ENCODE results near the gene DNASE2B. TPM values are rescaled to one million over a fixed set of nuclear protein-coding genes. Genes with fewer than 3 reads are reported as not detected.

DNASE2B gene
- total RNA-seq, 1 experiment from 2014 or later: not detected

DNA sequence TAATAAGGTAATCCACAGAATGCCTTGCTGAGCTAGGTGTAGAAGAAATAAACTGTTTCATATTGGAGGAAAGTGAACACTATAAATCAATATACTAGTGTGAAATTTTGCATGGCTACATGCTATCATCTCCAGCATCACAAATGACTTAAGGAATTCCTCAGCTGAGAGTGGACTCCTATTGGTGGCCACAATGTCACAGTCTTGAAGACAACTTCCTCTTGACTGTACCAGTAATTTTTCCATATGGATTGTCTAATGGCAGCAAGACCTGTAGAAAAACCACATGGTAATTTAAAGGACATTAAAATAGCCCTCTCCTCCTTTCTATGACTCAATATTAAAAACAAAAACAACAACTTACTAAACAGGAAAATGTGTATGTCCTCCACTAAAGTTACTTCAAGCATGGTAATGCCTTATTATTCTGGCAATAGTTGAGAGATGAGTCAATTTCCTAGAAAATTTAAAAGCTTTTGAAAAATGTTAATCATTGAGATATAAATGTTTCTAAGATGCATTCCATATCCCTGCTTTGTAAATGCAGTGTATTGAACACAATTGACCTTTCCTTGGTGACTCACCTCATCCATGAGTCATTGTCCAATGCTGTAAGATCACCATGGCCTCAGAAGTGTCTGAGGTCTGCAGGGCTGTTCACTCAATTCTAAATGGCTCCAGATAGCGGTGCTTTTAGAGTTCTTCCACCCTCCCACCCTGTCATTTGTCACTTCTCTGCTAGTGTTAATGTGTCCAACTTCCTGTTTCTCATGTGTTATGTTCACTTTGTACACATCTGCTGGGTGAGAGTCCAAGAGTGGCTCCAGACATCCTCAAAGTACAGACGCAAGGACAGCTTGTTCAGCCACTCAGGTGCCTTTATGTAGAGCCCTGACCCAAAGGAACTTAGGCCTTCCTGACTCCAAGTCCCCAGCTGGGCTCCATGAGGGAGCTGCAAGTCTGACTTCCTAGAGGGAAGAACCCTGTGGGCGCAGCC, 32.8 kb upstream of the DNASE2B start:
- Histone ChIP-seq H3K4me3 (no peak overlapping the region), H3K27me3 (ENCODE audit: insufficient read depth, low read depth) (no peaks in the 10 kb centered on the region), H4K20me1 (ENCODE audit: insufficient read depth) (no peaks in the 10 kb centered on the region), H3K4me1 (replicated peaks; ENCODE audit: insufficient read depth) (peaks cover 36% of the 10 kb centered on the region), H2AFZ (no peak overlapping the region), H3K9me2 (ENCODE audit: insufficient read depth) (no peaks in the 10 kb centered on the region), H3K27ac (peak overlapping the region; percentile 59), H3K4me2 (peak overlapping the region; percentile 37), H3F3A (ENCODE audit: insufficient read depth, low read depth) (peaks cover 22% of the 10 kb centered on the region), H3K9me3 (ENCODE audit: insufficient read depth, low read depth) (no peaks in the 10 kb centered on the region), H3K79me2 (ENCODE audit: low read depth) (no peaks in the 10 kb centered on the region), H3K36me3 (ENCODE audit: low read depth) (no peaks in the 10 kb centered on the region)
- TF ChIP-seq EZH2 (IDR thresholded peaks at IDR 0.05; ENCODE audit: low read depth): no peak
- TF ChIP-seq, protein P1, sequence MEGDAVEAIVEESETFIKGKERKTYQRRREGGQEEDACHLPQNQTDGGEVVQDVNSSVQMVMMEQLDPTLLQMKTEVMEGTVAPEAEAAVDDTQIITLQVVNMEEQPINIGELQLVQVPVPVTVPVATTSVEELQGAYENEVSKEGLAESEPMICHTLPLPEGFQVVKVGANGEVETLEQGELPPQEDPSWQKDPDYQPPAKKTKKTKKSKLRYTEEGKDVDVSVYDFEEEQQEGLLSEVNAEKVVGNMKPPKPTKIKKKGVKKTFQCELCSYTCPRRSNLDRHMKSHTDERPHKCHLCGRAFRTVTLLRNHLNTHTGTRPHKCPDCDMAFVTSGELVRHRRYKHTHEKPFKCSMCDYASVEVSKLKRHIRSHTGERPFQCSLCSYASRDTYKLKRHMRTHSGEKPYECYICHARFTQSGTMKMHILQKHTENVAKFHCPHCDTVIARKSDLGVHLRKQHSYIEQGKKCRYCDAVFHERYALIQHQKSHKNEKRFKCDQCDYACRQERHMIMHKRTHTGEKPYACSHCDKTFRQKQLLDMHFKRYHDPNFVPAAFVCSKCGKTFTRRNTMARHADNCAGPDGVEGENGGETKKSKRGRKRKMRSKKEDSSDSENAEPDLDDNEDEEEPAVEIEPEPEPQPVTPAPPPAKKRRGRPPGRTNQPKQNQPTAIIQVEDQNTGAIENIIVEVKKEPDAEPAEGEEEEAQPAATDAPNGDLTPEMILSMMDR (conservative IDR thresholded peaks at IDR 0.05): no peak
- CTCF ChIA-PET: no interaction called here
- POLR2A ChIA-PET (ENCODE audit: unreplicated experiment): no interaction called here
- no TSS peak for BruUV-seq (replicated peaks)
- peak; percentile 58 to 99 for DNase-seq
- intact Hi-C loops (cut with micrococcal nuclease; ENCODE audit: unreplicated experiment): loop anchor here (5.0 to 10.0 kb wide), 3 partner anchors 59 to 269 kb away; partner anchors contain the start of gene PRKACB

DNA sequence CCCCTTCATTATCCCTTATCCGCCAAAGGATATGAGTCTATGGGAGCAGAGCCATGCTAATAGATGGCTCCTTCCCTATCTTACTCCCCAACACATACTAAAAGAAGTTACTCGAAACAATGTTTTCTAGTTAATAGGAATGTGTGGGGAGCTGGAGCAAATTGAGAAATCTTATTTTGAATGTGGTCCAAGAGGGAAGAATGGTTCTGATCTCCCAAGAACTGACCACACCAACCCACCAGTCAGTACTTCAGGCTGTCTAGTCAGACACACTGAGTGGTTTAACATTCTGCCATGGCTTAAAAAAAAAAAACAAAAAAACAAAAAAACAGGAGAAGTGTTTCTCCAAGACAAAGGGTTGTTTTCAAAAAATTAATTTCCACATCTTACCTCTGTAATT, 31.5 kb upstream of the DNASE2B start:
- BruUV-seq (replicated peaks): no TSS peak
- H3K27ac ChIP-seq: no peak overlapping the region
- H2AFZ ChIP-seq: no peak overlapping the region
- ChIA-PET CTCF (no interaction called here), POLR2A (ENCODE audit: unreplicated experiment) (no interaction called here)
- H3K4me1 ChIP-seq (replicated peaks; ENCODE audit: insufficient read depth): peaks cover 29% of the 10 kb centered on the region
- H3K9me3 ChIP-seq (ENCODE audit: insufficient read depth, low read depth): no peaks in the 10 kb centered on the region
- H3K36me3 ChIP-seq (ENCODE audit: low read depth): no peaks in the 10 kb centered on the region
- DNase-seq: no peak
- no peaks in the 10 kb centered on the region for H3K27me3 ChIP-seq (ENCODE audit: insufficient read depth, low read depth)
- TF ChIP-seq, protein P1 (conservative IDR thresholded peaks at IDR 0.05): no peak
- no peak for TF ChIP-seq EZH2 (IDR thresholded peaks at IDR 0.05; ENCODE audit: low read depth)
- H3K9me2 ChIP-seq (ENCODE audit: insufficient read depth): no peaks in the 10 kb centered on the region
- no peaks in the 10 kb centered on the region for H4K20me1 ChIP-seq (ENCODE audit: insufficient read depth)
- no peak overlapping the region for H3K4me3 ChIP-seq
- no peak overlapping the region for H3K4me2 ChIP-seq
- no peaks in the 10 kb centered on the region for H3K79me2 ChIP-seq (ENCODE audit: low read depth)
- intact Hi-C loops (cut with micrococcal nuclease; ENCODE audit: unreplicated experiment): loop anchor here (5.0 to 10.0 kb wide), 3 partner anchors 58 to 268 kb away; partner anchors contain the start of gene PRKACB
- peaks cover 22% of the 10 kb centered on the region for H3F3A ChIP-seq (ENCODE audit: insufficient read depth, low read depth)

DNA sequence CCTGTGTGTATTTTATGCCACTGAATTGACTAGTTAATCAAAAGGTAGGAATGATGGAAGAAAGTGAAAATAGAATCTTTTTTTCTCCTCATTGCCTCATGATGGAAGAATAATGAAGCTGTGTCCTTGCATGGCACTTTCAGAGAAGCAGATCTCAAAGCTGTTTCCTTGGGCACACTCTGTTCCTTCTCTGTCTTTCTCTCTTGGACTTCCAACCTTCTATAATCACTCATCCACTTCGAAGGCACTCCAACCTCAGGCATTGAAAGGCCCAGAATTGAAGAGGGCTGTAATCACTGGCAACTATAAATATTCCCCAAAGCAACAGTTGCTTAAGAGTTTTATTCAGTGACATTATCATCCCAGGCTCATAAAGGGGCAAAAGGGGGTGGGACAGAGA, 31.1 kb upstream of the DNASE2B start:
- Histone ChIP-seq H3K27me3 (ENCODE audit: insufficient read depth, low read depth) (no peaks in the 10 kb centered on the region), H3K79me2 (ENCODE audit: low read depth) (no peaks in the 10 kb centered on the region), H3K4me2 (no peak overlapping the region), H2AFZ (no peak overlapping the region), H3F3A (ENCODE audit: insufficient read depth, low read depth) (peaks cover 19% of the 10 kb centered on the region), H4K20me1 (ENCODE audit: insufficient read depth) (no peaks in the 10 kb centered on the region), H3K4me1 (replicated peaks; ENCODE audit: insufficient read depth) (peaks cover 24% of the 10 kb centered on the region), H3K27ac (no peak overlapping the region), H3K9me2 (ENCODE audit: insufficient read depth) (no peaks in the 10 kb centered on the region), H3K36me3 (ENCODE audit: low read depth) (no peaks in the 10 kb centered on the region), H3K9me3 (ENCODE audit: insufficient read depth, low read depth) (no peaks in the 10 kb centered on the region), H3K4me3 (no peak overlapping the region)
- ChIA-PET POLR2A (ENCODE audit: unreplicated experiment) (no interaction called here), CTCF (no interaction called here)
- TF ChIP-seq, protein P1 (conservative IDR thresholded peaks at IDR 0.05): no peak
- no peak for TF ChIP-seq EZH2 (IDR thresholded peaks at IDR 0.05; ENCODE audit: low read depth)
- no peak for DNase-seq
- BruUV-seq (replicated peaks): no TSS peak
- intact Hi-C loops (cut with micrococcal nuclease; ENCODE audit: unreplicated experiment): loop anchor here (5.0 to 10.0 kb wide), 3 partner anchors 58 to 268 kb away; partner anchors contain the start of gene PRKACB

Measured in PC-9 (cell line).